Fibroblast of lung (primary cell): ENCODE results near the gene ZNF561. TPM values are rescaled to one million over a fixed set of nuclear protein-coding genes. Genes with fewer than 3 reads are reported as not detected.
"Not testable (repeated sequence)": the region's sequence is repeated elsewhere in the genome, so short reads cannot be mapped to it uniquely, and the experiment has no call there.

Experiments used
- DNase-seq, 2 donors: peaks; one replicate each; pipeline versions ENCODE4 v3.0.0 to v3.0.0-alpha.2; 2010; ENCODE audit warnings: low read depth in 2 of 2
- H2AFZ ChIP-seq: 2 replicates; pipeline ENCODE4 v1.5.1; 2012; ENCODE audit warnings: low read length, control low read depth, inconsistent platforms
- H3K27ac ChIP-seq: 2 replicates; pipeline ENCODE4 v1.5.1; 2011; ENCODE audit warnings: low read length, control low read depth; ENCODE audit not compliant: insufficient read depth
- H3K27me3 ChIP-seq: 2 replicates; pipeline ENCODE4 v1.5.1; 2011; ENCODE audit warnings: mild to moderate bottlenecking, low read length; ENCODE audit not compliant: control insufficient read depth, insufficient read depth
- H3K36me3 ChIP-seq: 2 replicates; pipeline ENCODE4 v1.5.1; 2011; ENCODE audit warnings: low read length; ENCODE audit not compliant: control insufficient read depth, insufficient read depth
- H3K4me1 ChIP-seq: 2 replicates; pipeline ENCODE4 v1.5.1; 2011; ENCODE audit warnings: low read length; ENCODE audit not compliant: control insufficient read depth, insufficient read depth; ENCODE audit errors: extremely low read depth
- H3K4me2 ChIP-seq: 2 replicates; pipeline ENCODE4 v1.5.1; 2011; ENCODE audit warnings: low read length, control low read depth; ENCODE audit not compliant: insufficient read depth; ENCODE audit errors: extremely low read depth
- H3K4me3 ChIP-seq, 4 experiments: fragments of 200-600 bp in 1 of 4; sonication (generic) in 1 of 4; replicated peaks in 1 of 4; 2 replicates each; pipeline ENCODE4 v1.5.1; 2011 to 2016; ENCODE audit warnings: low read length in 4 of 4, low read depth in 3 of 4, mild to moderate bottlenecking in 3 of 4, control low read depth in 2 of 4, inconsistent platforms in 1 of 4, mixed read lengths in 1 of 4; ENCODE audit not compliant: insufficient read depth in 1 of 4; ENCODE audit errors: control extremely low read depth in 1 of 4
- H3K79me2 ChIP-seq: 2 replicates; pipeline ENCODE4 v1.5.1; 2012; ENCODE audit warnings: mild to moderate bottlenecking, low read length, inconsistent platforms; ENCODE audit not compliant: control insufficient read depth, insufficient read depth
- H3K9ac ChIP-seq: 2 replicates; pipeline ENCODE4 v1.5.1; 2011; ENCODE audit warnings: mild to moderate bottlenecking, low read length, control low read depth; ENCODE audit not compliant: insufficient read depth
- H3K9me3 ChIP-seq: 2 replicates; pipeline ENCODE4 v1.5.1; 2012; ENCODE audit warnings: low read depth, low read length; ENCODE audit not compliant: control insufficient read depth, insufficient read depth
- H4K20me1 ChIP-seq: 2 replicates; pipeline ENCODE4 v1.5.1; 2011; ENCODE audit warnings: low read length; ENCODE audit not compliant: control insufficient read depth, insufficient read depth; ENCODE audit errors: extremely low read depth
- CTCF ChIP-seq, 2 donors: IDR thresholded peaks in 1 of 2; conservative IDR thresholded peaks in 1 of 2; 1 replicate in 1 of 2; 2 replicates in 1 of 2; pipeline ENCODE4 v1.5.1; 2011 to 2012; ENCODE audit warnings: low read length in 2 of 2, control low read depth in 1 of 2, inconsistent platforms in 1 of 2, low read depth in 1 of 2, mild to moderate bottlenecking in 1 of 2
- EZH2 ChIP-seq: IDR thresholded peaks from 2 replicates; pipeline ENCODE4 v1.5.1; 2012; ENCODE audit warnings: low read length, control low read depth, mild to moderate bottlenecking; ENCODE audit errors: missing control alignments
- polyA plus RNA-seq, 2 donors: library from polyadenylated mRNA; depleted of rRNA in 1 of 2; stranded (reverse) in 1 of 2; unstranded in 1 of 2; fragments of >200 nt; gene quantifications; 2 replicates each; pipeline ENCODE4 v1.2.1, GENCODE V29; 2011 to 2012; ENCODE audit warnings: missing spikeins in 1 of 2
- total RNA-seq: library from RNA; depleted of rRNA; stranded (reverse); fragments of >200 nt; gene quantifications from 2 replicates; pipeline ENCODE4 v1.2.1, GENCODE V29; 2014

ZNF561 gene
- total and polyA plus RNA-seq, 2 donors (not counting 1 experiment from before 2014, with no cell fraction given): 34.1 to 53.5 TPM

GRCh38 chr19:9586764-9587163 lies 34.3 kb downstream of the ZNF561 start:
- no peak overlapping the region for H3K27ac ChIP-seq
- no peaks in the 10 kb centered on the region for H3K9me3 ChIP-seq
- no peak overlapping the region for H2AFZ ChIP-seq
- H3K79me2 ChIP-seq: peaks cover 22% of the 10 kb centered on the region
- no peak overlapping the region for H3K4me3 ChIP-seq
- TF ChIP-seq CTCF (conservative IDR thresholded peaks at IDR 0.05 in 1 of 2, IDR thresholded peaks at IDR 0.05 in 1 of 2; ENCODE audit: low read depth in 1 of 2, low read length in 2 of 2) (peak; percentile 73 to 80), EZH2 (no peak)
- H3K9ac ChIP-seq: no peak overlapping the region
- peak; percentile 51 to 70 for DNase-seq
- no peaks in the 10 kb centered on the region for H4K20me1 ChIP-seq
- H3K4me1 ChIP-seq: no peaks in the 10 kb centered on the region
- H3K36me3 ChIP-seq: no peaks in the 10 kb centered on the region
- H3K4me2 ChIP-seq: no peak overlapping the region
- H3K27me3 ChIP-seq: no peaks in the 10 kb centered on the region

GRCh38 chr19:9584073-9584833 lies 36.8 kb downstream of the ZNF561 start, which contains the start of gene ZNF121:
ZNF121 (minus strand) TSS chr19:9584504; CDS start chr19:9568097, 16,407 bp downstream.
- peaks cover 47% of the 10 kb centered on the region for H3K79me2 ChIP-seq
- peak within 1 kb of the TSS; percentile 65 for H3K9ac ChIP-seq
- no peaks in the 10 kb centered on the region for H3K4me1 ChIP-seq
- TF ChIP-seq CTCF (conservative IDR thresholded peaks at IDR 0.05 in 1 of 2, IDR thresholded peaks at IDR 0.05 in 1 of 2; ENCODE audit: low read depth in 1 of 2, low read length in 2 of 2) (no peak), EZH2 (no peak)
- peak within 1 kb of the TSS; percentile 82 for H2AFZ ChIP-seq
- DNase-seq: peak; percentile 78
- H3K4me3 ChIP-seq: peak within 1 kb of the TSS; percentile 63 to 84 (median 74)
- no peaks in the 10 kb centered on the region for H3K36me3 ChIP-seq
- no peaks in the 10 kb centered on the region for H4K20me1 ChIP-seq
- H3K27me3 ChIP-seq: no peaks in the 10 kb centered on the region
- H3K4me2 ChIP-seq: peak within 1 kb of the TSS; percentile 64
- no peaks in the 10 kb centered on the region for H3K9me3 ChIP-seq
- H3K27ac ChIP-seq: peak within 1 kb of the TSS; percentile 83

- H3K36me3 ChIP-seq, H3K27ac ChIP-seq, H3K4me1 ChIP-seq, H2AFZ ChIP-seq, H3K4me3 ChIP-seq, DNase-seq, H4K20me1 ChIP-seq, H3K27me3 ChIP-seq, H3K4me2 ChIP-seq, H3K9me3 ChIP-seq, H3K9ac ChIP-seq: not testable (repeated sequence)
- H3K79me2 ChIP-seq: peaks cover 68% of the 10 kb centered on the region
These were observed 38.8 kb downstream of the ZNF561 start for GRCh38 chr19:9582081-9582725.
